ENCODE data around the gene MSRB2.

Gene MSRB2

GRCh38 chr10:23051855-23052331, 43.5 kb upstream of the MSRB2 start:
- no peaks in the 10 kb centered on the region for H3K9me3 Mint-ChIP-seq
- peak overlapping the region in 1 of 3 experiments; percentile 9 for H3K4me3 Mint-ChIP-seq
- no peak for TF ChIP-seq CTCF (IDR thresholded peaks at IDR 0.05; ENCODE audit: unreplicated experiment in 3 of 3)
- peaks cover 75% of the 10 kb centered on the region for H3K4me1 Mint-ChIP-seq
- H3K27me3 Mint-ChIP-seq (ENCODE audit: low read depth): no peaks in the 10 kb centered on the region
- no peaks in the 10 kb centered on the region for H3K36me3 Mint-ChIP-seq (ENCODE audit: low read depth)
- peak overlapping the region in 2 of 3 experiments; percentile 13 to 38 for H3K27ac Mint-ChIP-seq

DNA sequence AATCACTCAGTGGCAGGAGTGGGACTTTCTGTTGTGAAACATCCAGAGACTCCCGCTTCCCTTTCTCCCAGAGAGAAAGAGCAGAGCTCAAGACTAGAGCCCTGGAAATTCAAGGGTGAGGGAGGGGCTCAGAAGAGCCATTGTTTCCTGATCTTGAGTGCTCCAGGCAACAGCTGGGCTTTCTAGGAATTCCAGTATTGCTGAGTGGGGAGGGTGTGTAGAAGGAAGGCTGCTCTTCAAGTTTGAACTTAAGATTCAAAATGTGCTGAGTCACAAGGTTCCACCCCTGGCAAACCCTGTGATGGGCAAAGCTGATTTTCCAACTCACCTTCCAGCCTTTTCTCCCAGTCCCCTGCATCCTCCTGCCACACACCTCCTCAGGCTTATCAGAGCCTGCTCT, 42.3 kb upstream of the MSRB2 start:
- no peak for TF ChIP-seq CTCF (IDR thresholded peaks at IDR 0.05; ENCODE audit: unreplicated experiment in 3 of 3)
- Mint-ChIP-seq H3K36me3 (ENCODE audit: low read depth) (no peaks in the 10 kb centered on the region), H3K9me3 (no peaks in the 10 kb centered on the region), H3K4me3 (no peak overlapping the region), H3K27ac (peak overlapping the region; percentile 50 to 61 (median 59)), H3K4me1 (peaks cover 65% of the 10 kb centered on the region), H3K27me3 (ENCODE audit: low read depth) (no peaks in the 10 kb centered on the region)

DNA sequence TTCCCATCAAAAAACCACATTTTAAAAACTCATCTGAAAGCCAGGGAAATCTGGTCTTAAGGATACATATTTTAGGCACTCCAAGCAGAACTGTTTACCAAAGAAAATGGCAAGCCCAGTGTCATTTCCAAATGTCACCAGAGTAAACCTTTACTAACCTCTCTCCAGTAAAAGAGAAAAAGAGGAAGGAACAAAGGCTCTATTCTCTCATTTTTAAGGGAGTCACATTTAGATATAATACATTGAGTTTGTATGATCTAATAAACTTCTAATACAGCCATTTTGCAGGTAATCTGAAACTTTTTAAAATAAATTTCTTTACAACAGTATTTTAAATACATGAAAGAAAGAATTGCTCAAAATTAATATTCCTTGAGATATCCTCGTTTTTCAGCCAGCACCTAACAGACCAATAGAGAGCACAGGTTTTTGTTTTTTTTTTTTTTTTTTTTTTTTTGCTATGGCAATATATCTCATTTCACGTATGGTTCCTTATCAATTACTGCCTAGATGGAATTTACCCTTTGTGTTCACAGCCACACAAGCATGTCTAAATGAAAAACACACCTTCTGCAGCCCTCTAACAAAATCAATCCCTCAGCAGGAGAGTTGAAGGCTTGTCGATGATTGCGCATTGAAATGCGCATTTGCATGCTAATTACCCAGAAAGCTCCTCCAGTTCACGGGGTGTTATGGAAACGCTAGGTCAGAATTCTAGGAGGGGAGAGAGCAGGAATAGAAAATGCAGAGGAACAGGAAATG, 39.8 kb upstream of the MSRB2 start:
- Mint-ChIP-seq H3K27me3 (ENCODE audit: low read depth) (no peaks in the 10 kb centered on the region), H3K9me3 (peaks cover 7% of the 10 kb centered on the region), H3K4me3 (peak overlapping the region in 1 of 3 experiments; percentile 1), H3K27ac (peak overlapping the region; percentile 60 to 82 (median 81)), H3K4me1 (peaks cover 60% of the 10 kb centered on the region), H3K36me3 (ENCODE audit: low read depth) (no peaks in the 10 kb centered on the region)
- TF ChIP-seq CTCF (IDR thresholded peaks at IDR 0.05; ENCODE audit: unreplicated experiment in 3 of 3): no peak

DNA sequence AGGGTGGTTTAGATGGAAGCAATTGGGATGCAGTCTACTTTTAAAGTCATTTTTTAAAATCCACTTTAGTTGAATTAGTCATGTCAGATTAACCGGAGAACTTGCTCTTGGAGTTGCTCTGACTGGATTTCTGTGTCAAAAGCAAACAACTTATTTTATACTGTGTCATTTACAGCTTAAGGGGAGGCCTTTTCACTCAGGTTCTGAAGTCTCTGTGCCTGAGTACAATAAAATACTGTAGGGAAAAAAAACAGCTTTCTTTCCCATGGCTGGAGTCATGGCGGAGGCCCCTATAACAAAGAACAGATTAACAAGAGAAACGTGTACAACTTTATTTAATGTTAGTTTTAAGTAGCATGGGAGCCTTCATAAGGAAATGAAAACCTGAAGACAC, 39.2 kb upstream of the MSRB2 start:
- Mint-ChIP-seq H3K9me3 (peaks cover 7% of the 10 kb centered on the region), H3K27ac (peak overlapping the region; percentile 8 to 81 (median 60)), H3K4me1 (peaks cover 64% of the 10 kb centered on the region), H3K4me3 (no peak overlapping the region), H3K36me3 (ENCODE audit: low read depth) (no peaks in the 10 kb centered on the region), H3K27me3 (ENCODE audit: low read depth) (no peaks in the 10 kb centered on the region)
- no peak for TF ChIP-seq CTCF (IDR thresholded peaks at IDR 0.05; ENCODE audit: unreplicated experiment in 3 of 3)

GRCh38 chr10:23058366-23058765, 37.0 kb upstream of the MSRB2 start:
- Mint-ChIP-seq H3K4me1 (peaks cover 55% of the 10 kb centered on the region), H3K9me3 (peaks cover 7% of the 10 kb centered on the region), H3K27ac (no peak overlapping the region), H3K27me3 (ENCODE audit: low read depth) (no peaks in the 10 kb centered on the region), H3K36me3 (ENCODE audit: low read depth) (no peaks in the 10 kb centered on the region), H3K4me3 (no peak overlapping the region)
- no peak for TF ChIP-seq CTCF (IDR thresholded peaks at IDR 0.05; ENCODE audit: unreplicated experiment in 3 of 3)

- H3K27me3 Mint-ChIP-seq (ENCODE audit: low read depth): no peaks in the 10 kb centered on the region
- H3K36me3 Mint-ChIP-seq (ENCODE audit: low read depth): no peaks in the 10 kb centered on the region
- peaks cover 63% of the 10 kb centered on the region for H3K4me1 Mint-ChIP-seq
- TF ChIP-seq CTCF (IDR thresholded peaks at IDR 0.05; ENCODE audit: unreplicated experiment in 3 of 3): no peak
- H3K4me3 Mint-ChIP-seq: peak overlapping the region in 1 of 3 experiments; percentile 18
- peak overlapping the region; percentile 12 to 89 (median 70) for H3K27ac Mint-ChIP-seq
- H3K9me3 Mint-ChIP-seq: peaks cover 7% of the 10 kb centered on the region
Measured at GRCh38 chr10:23060918-23061317, 34.5 kb upstream of the MSRB2 start.
